ENCODE measurements around the gene SMOC2. TPM values are rescaled to one million over a fixed set of nuclear protein-coding genes. Genes with fewer than 3 reads are reported as not detected.

The SMOC2 gene
- total RNA-seq, 4 donors from 2014 or later = 10.7 to 14.9 (median 13.7) TPM

DNA sequence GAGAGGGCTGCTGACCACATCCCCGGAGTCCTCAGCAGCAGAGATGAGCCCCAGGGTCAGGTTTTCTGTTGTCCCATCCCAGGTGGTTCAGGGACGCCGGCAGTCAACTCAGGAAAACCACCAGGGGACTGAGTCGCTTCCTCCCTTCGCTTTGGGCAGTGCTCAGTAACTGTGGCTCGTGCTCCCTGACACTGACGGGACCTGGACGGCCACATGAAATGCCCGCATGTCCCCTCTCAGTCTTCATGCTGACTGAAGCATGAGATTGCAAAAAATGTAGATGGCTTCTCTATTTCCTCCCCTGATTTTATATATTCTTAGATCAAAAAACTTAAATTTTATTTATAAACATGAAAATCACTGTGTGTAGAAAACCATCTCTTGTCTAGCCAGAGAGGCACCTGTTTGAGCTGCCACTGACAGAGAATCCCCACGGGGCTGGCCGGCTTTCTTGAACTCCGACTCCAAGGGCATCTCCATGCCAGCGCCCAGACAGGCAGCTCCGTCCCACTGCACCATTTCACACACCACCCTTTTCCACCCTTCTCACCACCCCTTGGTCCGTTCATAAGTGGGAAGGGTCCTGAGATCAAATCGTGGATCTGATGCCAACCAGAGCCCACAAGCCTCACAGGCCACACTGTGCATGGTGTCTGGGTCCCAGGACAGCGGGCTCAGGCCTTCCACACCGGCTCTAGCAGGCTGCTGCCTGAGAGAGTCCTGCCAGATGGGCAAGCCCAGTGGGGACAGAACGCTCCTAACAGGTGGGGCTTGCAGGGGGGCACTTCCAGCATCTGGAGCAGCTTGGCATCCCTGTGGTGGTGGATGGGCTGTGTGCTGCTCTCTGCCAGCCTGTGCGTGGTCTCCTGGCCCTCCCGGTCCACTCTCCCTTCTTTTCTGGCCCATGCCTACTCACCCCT lies 98.2 kb downstream of the SMOC2 start:
- H3K27me3 ChIP-seq = no peaks in the 10 kb centered on the region
- H3K4me3 ChIP-seq = no peak overlapping the region
- DNase-seq = no peak
- no peaks in the 10 kb centered on the region for H3K9me3 ChIP-seq
- no peak overlapping the region for H3K27ac ChIP-seq
- TF ChIP-seq, protein P1, sequence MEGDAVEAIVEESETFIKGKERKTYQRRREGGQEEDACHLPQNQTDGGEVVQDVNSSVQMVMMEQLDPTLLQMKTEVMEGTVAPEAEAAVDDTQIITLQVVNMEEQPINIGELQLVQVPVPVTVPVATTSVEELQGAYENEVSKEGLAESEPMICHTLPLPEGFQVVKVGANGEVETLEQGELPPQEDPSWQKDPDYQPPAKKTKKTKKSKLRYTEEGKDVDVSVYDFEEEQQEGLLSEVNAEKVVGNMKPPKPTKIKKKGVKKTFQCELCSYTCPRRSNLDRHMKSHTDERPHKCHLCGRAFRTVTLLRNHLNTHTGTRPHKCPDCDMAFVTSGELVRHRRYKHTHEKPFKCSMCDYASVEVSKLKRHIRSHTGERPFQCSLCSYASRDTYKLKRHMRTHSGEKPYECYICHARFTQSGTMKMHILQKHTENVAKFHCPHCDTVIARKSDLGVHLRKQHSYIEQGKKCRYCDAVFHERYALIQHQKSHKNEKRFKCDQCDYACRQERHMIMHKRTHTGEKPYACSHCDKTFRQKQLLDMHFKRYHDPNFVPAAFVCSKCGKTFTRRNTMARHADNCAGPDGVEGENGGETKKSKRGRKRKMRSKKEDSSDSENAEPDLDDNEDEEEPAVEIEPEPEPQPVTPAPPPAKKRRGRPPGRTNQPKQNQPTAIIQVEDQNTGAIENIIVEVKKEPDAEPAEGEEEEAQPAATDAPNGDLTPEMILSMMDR (IDR thresholded peaks at IDR 0.05) = no peak
- TF ChIP-seq POLR2A (IDR thresholded peaks at IDR 0.05) = no peak
- H3K4me1 ChIP-seq = no peaks in the 10 kb centered on the region
- no peaks in the 10 kb centered on the region for H3K36me3 ChIP-seq

DNA sequence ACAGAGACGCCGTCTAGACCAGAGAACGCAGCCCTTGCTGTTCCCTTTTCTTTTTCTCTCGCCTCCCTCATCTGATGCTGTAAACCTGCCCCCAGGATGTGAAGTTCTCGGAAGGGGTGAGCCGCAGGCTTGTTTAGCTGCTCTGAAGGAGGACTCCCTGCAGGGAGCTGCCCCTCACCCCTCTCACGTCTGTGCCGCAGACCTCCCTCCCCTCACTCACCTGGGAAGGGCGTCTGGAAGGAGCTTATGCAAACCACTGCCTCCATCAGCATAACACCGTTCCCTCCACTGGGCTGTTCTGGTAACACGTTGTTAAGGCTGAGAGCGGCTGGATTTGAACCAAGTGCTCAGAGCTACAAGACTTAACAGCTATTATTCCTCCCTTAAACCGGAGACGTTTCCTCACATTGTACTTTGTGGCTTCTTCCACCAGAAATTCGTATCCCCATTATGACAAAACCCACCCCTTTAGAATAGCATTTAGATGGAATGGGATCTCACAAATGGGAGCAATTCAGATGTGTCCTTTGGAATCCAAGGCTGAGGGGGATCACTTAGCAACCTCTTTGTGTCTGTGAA lies 99.8 kb downstream of the SMOC2 start:
- no peaks in the 10 kb centered on the region for H3K9me3 ChIP-seq
- H3K4me3 ChIP-seq = no peak overlapping the region
- no peak for DNase-seq
- peak overlapping the region in 1 of 4 donors; percentile 50 for H3K27ac ChIP-seq
- H3K4me1 ChIP-seq = no peaks in the 10 kb centered on the region
- no peaks in the 10 kb centered on the region for H3K36me3 ChIP-seq
- H3K27me3 ChIP-seq = no peaks in the 10 kb centered on the region
- TF ChIP-seq POLR2A (IDR thresholded peaks at IDR 0.05) = no peak
- TF ChIP-seq, protein P1 (IDR thresholded peaks at IDR 0.05) = no peak

DNA sequence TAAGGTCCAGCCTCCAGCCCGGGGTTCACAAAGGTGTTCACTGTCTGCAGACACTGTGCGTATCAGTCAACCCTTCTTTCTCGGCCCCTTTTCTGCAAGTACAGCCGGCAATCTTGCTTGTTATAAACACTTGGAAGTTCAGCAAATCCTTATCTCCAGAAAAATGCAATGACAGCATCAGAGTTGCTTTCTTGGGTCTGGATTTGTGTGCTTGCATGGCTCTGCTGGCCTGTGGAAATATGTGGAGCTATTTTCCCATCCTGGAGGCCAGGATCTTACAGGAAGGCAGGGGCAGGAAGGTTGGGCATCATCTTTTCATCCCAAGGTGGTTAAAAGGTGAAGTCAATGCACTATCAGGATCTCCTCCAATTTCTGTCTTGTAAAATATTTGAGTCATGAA lies 100.3 kb downstream of the SMOC2 start:
- Histone ChIP-seq H3K4me1 (no peaks in the 10 kb centered on the region), H3K27me3 (no peaks in the 10 kb centered on the region), H3K27ac (peak overlapping the region in 2 of 4 donors; percentile 19 to 50), H3K4me3 (no peak overlapping the region), H3K36me3 (no peaks in the 10 kb centered on the region), H3K9me3 (no peaks in the 10 kb centered on the region)
- DNase-seq = no peak
- no peak for TF ChIP-seq POLR2A (IDR thresholded peaks at IDR 0.05)

DNA sequence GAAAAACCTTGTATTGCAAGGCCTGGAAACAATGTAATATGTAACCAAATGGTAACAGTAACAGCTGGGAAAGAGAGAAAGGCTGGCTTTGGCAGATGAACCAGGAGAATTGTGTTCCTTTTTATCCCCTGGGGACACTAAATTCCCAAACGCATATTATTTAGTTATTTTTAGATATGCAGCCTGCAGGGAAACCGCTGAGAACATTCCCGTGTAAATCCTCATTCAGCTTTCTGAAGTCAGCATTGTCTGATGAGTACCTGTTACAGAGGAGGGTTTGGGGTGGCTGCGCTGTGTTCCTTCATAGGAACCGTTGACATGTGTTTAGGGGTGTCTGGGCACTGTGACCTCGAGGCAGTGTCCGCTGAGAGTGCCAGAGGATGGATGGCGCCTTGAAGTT lies 101.3 kb downstream of the SMOC2 start:
- peak overlapping the region in 1 of 4 donors; percentile 50 for H3K27ac ChIP-seq
- H3K36me3 ChIP-seq = no peaks in the 10 kb centered on the region
- no peaks in the 10 kb centered on the region for H3K4me1 ChIP-seq
- no peaks in the 10 kb centered on the region for H3K27me3 ChIP-seq
- H3K4me3 ChIP-seq = no peak overlapping the region
- no peaks in the 10 kb centered on the region for H3K9me3 ChIP-seq
- DNase-seq = no peak
- TF ChIP-seq, protein P1 (IDR thresholded peaks at IDR 0.05) = no peak
- no peak for TF ChIP-seq POLR2A (IDR thresholded peaks at IDR 0.05)

DNA sequence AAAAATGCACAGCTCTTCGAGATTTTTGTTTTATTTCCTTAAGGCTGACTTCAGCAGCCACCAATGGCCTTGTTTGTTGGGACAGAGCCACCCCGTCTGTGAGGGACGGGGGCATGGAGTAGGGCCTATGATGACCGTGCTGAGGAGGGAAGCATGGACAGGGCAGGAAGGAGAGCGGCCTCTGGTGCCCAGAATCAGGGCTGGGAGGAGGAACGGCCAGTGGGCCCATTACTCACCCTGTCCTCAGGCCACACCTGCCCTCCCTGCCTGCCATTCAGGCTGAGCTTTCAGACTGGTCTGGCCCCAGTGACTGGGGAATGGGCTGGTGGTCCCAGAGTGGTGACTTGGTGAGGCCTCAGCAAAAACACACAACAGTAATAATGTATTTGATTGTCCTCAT lies 104.4 kb downstream of the SMOC2 start:
- DNase-seq = no peak
- H3K9me3 ChIP-seq = no peaks in the 10 kb centered on the region
- TF ChIP-seq POLR2A (IDR thresholded peaks at IDR 0.05) = no peak
- TF ChIP-seq, protein P1 (IDR thresholded peaks at IDR 0.05) = no peak
- no peaks in the 10 kb centered on the region for H3K4me1 ChIP-seq
- H3K4me3 ChIP-seq = no peak overlapping the region
- H3K27me3 ChIP-seq = no peaks in the 10 kb centered on the region
- no peaks in the 10 kb centered on the region for H3K36me3 ChIP-seq
- H3K27ac ChIP-seq = peak overlapping the region in 1 of 4 donors; percentile 30

DNA sequence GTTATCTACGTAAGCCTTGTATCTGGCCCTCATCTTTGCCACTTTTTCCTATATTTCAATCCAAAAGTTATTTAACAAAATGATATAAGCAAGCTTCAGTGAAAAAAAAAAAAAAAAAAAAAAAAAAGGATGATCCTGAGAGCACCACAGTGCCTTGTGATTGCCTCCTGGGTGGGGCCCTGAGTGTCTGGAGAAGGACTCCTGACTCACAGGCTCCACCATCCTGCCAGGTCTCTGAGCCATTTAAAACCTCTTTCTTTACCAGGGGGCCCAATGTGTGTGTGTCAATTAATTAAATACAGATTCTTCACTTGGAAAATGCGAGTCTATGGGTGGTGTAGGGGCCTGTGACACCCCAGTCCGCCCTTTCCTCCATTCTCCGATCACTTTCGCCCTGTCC lies 105.2 kb downstream of the SMOC2 start:
- no peaks in the 10 kb centered on the region for H3K27me3 ChIP-seq
- no peaks in the 10 kb centered on the region for H3K9me3 ChIP-seq
- H3K27ac ChIP-seq = no peak overlapping the region
- no peak for DNase-seq
- TF ChIP-seq POLR2A (IDR thresholded peaks at IDR 0.05) = no peak
- TF ChIP-seq, protein P1 (IDR thresholded peaks at IDR 0.05) = no peak
- H3K4me3 ChIP-seq = no peak overlapping the region
- H3K4me1 ChIP-seq = no peaks in the 10 kb centered on the region
- H3K36me3 ChIP-seq = no peaks in the 10 kb centered on the region

Measured in Peyer's patch (tissue), 4 donors.